CD4-positive, alpha-beta T cell treated with Interleukin-1 beta for 1 hour (primary cell): ENCODE results near the gene MPPED1.

Source experiments
- DNase-seq, 2 donors: peaks; one replicate each; pipeline ENCODE4 v3.0.0-alpha.2; 2020 to 2022

Gene MPPED1

DNA sequence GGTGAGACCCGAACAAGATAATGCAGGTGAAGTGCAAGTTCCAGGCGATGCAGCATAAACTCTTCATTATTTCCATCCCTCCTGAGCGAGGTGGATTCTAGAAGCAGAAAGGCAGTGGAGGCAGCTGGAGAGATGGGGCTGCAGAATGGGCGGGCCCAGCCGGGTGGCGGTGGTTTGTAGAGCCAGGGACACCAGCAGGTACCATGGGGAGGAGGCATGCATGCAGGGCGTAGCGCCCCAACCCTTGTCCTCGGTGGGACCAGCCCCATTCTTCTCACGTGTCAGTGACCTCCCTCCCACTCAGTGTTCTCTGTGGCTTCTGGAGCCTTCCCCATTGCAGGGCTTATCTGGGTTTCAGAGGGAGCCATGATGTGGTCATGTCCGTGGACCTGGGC, 38.0 kb downstream of the MPPED1 start:
- DNase-seq = no peak

DNA sequence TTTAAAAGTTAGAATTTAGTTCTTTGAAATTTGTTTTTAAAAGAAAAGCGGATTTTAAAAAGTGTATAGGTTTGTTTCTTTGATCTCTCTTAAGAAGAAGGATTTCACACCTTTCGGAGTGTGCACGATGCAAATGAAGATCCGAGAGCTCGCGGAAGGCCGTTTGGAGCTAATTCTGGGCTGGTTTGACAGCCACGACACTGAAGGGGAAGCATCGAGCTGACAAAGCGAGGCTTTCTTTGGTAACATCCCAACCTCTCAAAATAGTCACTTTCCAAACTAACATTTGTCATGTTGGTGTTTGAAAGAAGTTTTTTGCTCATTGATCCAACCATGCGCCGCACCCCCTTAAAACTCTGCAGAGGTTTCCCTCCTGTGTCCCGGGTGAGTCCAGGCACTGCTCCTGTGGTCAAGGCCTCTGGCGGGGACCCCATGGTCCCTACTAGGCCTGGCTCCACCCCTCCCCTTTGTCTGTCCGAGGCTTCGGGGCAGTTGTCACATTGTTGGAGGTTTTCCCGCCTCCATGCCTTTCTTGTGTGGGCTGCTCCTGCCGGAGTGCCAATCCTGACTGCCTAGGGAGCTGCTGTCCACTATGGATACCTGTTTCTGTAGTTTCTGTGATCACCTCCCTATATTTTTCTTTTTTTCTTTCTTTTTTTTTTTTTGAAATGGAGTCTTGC, 39.7 kb downstream of the MPPED1 start:
- DNase-seq = no peak

DNA sequence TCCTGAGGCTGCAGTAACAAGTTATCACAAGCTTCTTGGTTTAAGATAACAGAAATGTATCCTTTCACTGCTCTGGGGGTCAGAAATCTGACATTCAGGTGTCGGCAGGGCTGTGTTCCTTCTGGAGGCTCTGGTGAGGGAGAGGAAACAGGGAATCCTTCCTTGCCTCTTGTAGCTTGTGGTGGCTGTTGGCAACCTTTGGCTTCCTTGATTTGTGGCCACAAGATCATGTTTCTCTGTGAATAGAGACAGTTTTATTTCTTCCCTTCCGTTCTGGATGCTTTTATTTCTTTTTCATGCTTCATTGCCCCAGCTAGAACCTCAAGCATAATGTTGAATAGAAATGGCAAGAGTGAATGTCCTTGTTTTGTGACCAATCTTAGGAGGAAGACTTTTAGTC, 44.0 kb downstream of the MPPED1 start:
- no peak for DNase-seq

DNA sequence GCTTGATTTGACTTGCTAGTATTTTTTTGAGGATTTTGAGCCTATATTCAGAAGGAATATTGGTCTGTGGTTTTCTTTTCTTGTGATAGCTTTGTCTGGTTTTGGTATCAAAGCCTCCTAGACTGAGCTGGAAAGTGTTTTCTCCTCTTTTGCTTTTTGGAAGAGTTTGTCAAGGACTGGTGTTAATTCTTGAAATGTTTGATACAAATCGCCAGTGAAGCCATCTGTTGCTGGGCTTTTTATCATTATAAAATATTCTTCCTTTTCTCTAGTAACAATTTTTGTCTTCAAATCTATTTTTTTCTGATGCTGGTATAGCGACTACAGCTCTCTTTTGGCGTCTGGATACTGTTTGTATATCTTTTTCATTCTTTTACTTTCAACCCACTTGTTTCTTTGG, 45.2 kb downstream of the MPPED1 start:
- DNase-seq = no peak

DNA sequence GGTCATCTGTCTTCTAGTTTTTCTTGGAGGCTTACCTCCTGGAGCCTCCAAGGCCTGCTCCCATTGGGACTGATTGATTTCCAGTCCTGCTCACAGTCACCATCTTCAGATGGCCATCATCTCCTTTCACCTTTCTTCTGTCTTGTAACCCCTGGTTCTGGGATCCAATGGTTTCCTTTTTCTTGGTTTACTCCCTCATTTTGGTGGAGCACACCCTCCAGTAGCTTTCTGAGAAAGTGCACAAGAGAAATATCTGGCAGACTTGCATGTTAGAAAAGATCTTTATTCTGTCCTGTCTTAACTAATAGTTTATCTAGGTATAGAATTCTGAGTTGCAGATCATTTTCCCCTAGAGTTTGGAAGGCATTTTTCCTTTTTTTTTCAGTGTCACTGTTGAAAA, 50.9 kb downstream of the MPPED1 start:
- no peak for DNase-seq

DNA sequence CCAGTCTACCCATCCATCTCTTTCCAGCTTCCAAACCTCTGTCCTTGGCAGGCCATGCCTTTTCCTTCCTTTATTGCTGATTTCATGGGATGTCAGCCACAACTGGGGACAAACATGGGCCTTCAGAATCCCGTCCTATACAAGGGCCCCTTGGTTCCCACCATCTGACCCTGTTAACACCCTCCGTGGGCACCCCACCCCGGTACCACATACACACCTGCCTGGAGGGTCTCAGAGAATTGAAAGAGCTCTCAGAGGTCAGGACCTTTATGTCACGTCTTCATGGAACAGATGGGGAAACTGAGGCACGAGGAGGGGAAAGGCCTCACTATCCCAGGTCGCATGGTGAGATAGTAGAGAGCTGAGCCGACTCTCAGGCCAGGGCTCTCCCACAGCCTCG, 53.0 kb downstream of the MPPED1 start:
- DNase-seq = no peak

DNA sequence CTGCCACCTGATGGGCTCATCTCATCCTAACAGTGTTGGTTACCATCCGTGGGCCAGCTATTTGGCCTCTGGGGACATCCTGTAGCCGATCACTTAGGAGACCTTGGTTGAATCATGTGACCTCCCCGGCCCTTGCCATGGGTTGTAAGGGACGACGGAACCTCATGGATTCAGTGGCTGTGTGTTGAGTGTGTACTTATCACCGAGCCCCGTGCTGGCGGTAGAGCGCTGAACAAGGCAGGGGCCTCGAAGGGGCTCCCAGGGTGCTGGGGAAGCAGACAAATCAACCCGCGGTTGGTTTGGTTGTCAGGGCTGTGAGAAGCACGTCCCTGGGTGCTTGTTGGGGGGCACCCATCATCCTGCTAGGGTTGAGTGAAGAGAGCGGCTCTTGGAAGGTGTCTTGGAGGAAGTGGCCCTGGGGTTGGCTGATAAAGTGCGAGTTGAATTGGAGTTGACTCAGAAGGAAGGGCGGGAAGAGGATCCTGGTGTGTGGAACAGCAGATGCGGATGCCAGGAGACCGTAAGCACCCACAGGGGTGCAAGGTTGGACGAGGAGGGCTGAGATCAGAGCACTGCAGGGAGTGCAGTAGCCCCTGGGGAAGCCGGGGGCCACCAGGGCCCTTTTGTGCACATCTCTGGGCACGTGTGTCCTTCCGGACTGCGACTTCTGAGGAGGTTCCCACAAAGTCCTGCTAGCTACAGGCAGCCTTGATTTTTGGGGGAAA, 53.6 kb downstream of the MPPED1 start:
- no peak for DNase-seq

DNA sequence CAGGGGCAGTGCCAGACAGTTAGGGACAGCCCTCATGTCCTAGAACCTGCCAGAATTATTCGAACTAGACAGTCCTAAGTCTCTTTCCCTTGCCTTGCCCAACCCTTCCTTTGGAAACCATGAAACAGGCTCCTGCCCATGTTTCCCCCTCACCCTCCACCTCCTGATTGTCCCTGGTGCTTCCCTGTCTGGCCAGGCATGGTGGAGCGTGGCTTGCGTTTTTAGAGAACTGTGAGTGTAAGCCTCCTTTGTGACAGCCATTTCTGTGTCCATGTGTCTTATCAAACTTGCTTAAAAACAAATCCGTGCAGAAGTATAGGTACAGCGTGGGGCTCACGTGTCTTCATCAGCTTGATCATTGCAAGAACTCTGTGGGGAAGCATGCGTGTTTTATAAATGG, 54.9 kb downstream of the MPPED1 start:
- DNase-seq = no peak

DNA sequence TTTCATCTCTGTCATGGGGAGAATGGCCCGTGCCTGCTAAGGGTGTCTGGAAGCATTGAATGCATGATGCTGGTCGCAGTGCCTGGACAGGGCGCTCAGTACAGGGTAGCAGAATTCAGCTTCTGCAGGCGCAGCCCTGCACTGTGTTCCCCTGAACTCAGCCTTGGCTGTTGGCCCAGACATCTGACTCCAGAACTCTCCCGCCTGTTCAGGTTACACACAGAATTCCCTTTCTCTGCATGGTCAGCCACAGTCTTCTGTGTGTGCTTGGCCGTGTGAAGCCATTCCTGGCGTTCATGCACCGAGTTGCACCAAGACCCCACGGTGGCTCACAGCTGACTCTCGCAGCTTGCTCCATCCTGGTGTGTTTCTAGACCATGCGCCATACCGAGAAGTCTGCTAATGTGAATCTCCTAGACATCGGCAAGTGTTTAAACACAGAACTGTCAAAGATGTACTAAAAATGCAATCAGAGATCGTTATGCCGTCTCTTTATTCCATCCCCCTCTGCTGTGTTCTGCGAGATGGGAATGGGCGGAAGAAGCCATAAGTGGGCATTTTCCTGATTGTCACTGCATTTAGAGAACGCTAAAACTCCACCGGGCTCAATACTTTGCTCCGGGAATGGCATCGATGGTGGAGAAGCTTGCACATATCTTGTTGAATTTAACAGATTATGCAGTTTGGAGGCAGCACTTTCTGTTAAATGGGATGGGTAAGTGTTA, 55.6 kb downstream of the MPPED1 start:
- DNase-seq = no peak

DNA sequence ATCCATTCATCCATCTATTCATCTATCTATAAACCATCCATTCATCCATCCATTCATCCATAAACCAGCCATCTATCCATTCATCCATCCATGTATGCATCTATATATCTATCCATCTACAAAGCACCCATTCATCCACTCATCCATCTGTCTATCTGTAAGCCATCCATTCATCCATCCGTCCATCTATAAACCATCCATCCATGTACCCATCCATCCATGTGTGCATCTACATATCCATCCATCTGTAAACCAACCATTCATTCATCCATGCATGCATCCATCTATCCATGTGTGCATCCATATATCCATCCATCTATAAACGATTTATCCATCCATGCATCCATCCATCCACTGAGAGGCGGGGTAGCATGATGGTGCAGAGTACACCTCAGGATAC, 58.4 kb downstream of the MPPED1 start:
- DNase-seq = no peak

DNA sequence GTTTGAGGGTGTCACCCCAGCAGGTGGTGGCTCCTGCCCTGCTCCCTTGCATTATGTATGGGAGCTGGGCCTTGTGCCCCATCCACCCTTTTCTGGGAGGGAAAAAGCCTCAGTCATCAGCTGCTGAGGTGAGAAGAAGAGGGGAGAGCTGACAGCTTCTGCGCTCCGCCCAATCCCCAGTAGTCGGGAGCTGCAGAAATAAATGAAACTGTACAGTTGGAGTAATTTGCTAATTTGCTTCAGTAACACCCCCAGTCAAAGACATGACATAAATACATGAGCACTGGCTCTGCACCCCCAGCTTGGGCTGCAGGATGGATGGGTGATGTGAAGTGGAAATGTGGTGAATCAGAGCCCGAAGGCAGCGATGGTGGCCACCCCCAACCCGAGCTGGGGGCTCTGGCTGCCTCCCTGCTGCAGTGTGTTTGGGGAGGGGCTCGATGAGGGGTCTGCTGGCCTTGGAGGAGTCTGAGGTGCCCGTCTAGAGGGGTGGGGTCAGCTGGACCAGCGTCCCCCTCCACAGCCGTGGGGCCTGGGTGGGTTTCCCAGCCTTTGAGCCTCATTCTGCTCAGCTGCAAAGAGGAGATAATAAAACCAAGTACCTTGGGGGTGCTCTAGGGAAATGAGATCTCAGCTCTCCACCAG, 59.2 kb downstream of the MPPED1 start:
- no peak for DNase-seq

DNA sequence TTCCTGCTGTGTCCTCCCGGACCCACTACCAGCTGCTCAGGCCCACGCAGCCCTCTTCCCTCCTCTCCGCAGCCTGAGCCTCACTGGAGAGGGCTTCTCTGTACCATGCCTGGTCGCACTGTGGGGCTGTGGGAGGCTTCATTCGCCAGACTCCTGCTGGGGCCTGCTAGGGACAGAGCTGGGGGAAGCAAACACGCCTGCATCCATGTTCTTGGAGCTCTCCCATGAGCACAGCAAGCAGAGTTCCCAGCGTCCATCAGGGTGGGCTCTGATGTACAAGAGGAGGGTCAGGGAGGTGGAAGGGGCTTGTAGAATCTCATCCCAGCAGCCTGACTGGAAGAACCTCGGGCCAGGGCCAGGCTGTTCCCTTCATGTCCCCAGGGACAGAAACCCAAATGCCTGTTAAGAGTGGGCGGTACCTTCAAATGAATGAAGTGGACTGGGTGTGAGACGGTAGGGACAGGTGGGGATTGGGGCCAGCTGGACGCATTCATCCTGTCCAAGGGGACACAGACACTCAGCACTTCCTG, 59.9 kb downstream of the MPPED1 start:
- no peak for DNase-seq

DNA sequence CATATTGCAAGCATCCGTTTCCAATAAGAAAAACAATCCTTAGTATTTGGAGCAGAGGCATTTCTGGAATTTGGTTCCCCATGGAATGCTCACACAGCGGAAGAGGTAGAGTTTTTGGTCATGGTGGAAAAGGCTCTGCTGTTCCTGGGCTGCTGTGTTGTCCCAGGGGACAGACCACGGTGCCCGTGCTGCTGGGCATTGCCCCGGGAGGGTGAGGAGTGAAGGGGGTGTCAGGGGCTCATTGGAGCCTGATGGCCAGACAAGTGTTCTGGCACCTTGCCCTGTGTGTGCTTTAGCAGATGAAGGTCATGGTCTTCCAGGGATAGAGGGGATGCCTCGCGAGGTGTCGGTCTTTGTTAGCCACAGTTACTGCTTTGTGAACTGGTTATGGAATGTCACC, 61.2 kb downstream of the MPPED1 start:
- DNase-seq = no peak

DNA sequence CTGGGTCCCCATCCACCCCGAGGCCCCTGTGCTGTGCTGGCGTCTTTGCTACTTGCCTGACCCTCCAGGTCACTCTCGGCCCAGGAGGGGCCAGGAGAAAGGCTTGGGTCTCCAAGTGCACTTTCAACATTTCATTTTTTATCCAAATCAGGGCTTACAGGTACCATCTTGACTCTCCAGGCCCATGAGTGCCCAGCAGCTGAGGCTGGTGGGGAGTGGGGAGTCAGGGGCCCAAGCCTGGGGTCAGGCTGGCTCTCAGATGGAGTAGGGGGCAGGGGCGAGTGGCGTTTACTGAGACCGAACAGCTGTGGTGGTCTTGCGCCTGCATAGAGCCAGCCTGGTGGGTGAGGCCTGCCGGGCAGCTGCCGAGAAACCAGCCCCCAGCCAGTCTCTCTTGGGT, 61.6 kb downstream of the MPPED1 start:
- no peak for DNase-seq

DNA sequence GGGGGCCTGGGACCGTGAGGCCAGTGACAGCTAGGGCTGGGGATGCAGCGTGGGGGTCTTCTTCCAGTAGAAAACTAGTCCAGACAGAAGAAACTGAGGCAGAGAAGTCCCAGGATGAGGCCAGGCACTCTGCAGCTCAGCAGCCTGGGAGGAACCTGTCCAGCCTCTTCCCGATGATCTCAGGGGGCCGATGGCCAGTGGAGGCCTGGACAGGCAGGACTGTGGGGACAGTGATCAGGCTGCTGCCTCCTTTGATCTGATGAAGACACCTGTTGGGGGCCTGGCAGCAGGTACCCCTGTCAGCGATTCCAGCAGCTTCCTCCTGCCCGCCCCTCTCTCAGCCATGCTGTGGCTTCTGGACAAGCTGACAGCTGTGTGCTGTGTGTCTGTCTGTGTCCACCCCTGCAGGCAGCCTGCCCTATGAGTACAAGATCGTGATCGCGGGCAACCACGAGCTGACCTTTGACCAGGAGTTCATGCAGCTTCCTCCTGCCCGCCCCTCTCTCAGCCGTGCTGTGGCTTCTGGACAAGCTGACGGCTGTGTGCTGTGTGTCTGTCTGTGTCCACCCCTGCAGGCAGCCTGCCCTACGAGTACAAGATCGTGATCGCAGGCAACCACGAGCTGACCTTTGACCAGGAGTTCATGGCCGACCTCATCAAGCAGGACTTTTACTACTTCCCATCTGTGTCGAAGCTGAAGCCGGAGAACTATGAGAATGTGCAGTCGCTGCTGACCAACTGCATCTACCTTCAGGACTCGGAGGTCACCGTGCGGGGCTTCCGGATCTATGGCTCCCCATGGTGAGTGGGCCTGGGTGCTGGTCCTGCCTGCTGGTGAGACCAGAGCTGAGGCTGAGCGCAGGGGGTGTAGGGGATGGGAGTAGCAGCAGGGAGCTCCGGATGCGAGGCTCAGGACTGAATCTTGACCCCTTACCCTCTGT, 62.6 kb downstream of the MPPED1 start:
- DNase-seq = no peak

DNA sequence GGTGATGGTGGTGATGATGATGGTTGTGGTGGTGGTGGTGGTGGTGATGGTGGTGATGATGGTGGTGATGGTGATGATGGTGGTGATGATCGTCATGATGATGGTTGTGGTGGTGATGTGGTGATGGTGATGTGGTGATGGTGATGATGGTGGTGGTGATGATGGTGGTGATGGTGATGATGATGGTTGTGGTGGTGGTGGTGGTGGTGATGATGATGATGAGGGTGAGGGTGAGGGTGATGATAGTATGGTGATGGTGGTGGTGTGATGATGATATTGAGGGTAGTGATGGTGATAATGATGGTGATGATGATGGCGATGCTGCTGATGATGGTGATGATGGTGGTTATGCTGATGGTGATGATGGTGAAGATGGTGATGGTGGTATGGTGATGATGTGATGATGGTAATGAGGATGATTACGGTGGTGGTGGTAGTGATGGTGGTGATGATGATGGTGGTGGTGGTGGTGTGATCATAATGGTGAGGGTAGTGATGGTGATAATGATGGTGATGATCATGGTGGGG, 63.8 kb downstream of the MPPED1 start:
- DNase-seq = no peak

DNA sequence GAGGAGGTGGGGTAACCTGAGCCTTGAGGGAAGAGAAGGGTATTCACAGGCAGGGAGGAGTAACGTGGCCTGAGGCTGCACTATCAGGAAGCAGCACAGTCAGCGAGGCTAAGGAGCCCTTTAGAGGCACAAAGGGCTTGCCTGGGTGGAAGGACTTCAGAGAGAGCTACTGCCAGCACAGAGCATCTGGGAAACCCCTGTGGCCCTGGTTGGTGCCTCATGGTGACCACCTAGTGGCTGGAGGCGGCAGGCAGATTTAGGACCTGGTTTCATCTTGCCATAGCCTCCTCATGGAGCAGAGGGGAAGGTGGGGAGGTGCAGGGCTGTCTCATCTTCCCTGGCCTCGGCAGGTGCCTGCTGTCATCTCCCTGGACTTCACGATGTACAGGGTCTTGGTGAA, 64.5 kb downstream of the MPPED1 start:
- no peak for DNase-seq

DNA sequence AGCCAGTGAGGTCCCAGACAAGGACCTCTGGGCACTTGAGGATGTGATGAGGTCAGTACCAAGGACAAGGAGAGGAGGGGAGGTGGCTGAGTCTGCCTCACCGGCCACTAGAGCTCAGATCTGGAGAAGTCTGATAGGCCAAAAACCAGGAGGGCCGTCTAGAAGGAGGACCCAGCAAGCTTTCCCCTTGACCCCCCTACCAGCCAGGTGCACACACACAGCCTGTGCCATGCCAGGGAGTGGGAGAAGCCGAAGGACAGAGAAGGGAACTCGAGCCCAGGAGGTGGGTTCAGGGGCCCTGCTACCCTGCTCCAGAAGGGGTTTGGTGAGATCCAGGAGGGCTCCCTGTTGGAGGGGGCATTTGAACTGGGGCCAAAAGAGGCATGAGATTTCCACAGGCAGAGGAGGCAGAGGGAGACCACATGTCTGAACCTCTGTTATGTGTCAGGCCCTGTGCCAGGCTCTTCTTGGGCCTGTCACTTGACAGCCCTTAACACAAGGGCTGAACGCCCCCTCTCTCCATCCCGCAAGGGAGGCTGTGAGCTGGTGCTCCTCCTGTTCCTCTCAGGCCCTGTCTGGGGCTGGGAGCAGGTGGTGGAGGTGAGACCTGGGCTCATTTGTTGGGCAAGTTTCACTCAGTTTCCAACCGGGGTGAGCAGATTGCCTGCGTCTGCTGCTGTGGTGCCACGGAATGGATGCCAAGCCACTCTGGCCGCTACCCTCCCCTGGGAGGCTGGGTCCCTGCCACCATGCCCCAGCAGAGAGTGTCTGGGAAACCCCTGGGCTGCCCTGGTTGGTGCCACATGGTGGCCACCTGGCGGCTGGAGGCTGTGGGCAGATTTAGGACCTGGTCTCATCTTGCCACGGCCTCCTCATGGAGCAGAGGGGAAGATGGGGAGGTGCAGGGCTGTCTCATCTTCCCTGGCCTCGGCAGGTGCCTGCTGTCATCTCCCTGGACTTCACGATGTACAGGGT, 65.2 kb downstream of the MPPED1 start:
- no peak for DNase-seq

DNA sequence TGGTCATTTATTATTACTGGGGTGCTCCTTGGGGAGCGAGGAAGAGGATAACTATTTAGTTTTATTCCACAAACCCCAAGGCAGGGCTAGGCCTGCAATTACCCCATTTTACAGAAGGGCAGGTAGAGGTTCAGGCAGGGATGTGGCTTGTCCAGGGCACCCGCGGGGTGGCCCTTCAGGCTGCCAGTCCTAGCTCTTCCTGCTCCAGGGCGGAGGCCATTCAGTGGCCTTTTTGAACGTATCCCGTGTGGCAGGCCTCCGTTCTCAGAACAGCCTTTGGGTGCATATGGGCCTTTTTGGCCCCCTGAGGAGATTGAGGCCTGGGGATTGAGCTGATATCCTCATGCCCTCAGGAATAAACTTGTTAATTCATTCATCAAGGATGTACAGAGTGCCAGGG, 66.2 kb downstream of the MPPED1 start:
- DNase-seq = no peak

DNA sequence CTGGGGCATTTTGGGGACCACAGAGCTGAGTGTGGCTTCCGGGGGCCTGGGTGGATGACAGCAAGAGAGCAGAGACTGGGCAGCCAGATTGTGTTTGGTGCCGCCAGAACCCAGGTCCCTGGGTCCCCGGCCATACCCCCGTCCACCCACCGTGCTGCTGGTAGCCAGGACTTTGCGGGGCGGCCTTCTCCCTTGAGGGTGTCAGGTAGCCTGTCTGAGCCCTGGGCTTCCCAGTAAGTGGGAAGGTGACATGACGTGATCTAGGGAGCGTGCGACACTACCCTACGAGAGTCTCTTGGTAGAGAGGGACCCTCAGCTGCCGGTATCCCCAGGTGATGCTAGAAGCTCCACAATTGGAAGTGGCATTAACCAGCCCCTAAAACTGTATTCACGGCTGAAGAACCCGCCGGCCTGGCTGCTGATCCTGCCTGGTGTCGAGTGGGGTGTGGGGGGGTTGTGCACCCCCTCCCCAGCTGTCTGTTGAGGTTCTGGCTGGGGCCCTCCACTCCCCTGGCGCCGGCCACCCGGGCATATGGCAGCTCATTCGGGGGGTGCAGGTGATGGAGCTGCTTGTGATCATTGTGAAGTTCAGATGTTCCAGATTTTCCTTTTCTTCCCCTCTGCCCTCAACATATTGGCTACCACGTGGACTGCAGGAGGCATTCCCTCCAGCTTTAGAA, 66.9 kb downstream of the MPPED1 start:
- DNase-seq = no peak
